IPS-18c (cell line): ENCODE data around the gene SUB1.
"Not testable (repeated sequence)": the region's sequence is repeated elsewhere in the genome, so short reads cannot be mapped to it uniquely, and the experiment has no call there.

Source experiments
- H3K4me3 ChIP-seq: 2 replicates; pipeline ENCODE4 v1.7.0; 2013; ENCODE audit warnings: low read depth, mild to moderate bottlenecking, low read length, moderate library complexity; ENCODE audit not compliant: insufficient read depth
- H3K9me3 ChIP-seq: one replicate; pipeline ENCODE4 v1.6.1; 2013; ENCODE audit warnings: mild to moderate bottlenecking, low read length, moderate library complexity; ENCODE audit not compliant: control insufficient read depth, insufficient read depth

Gene SUB1

GRCh38 chr5:32585446-32586275 lies at the start of gene SUB1:
Gene SUB1 (plus strand): TSS chr5:32585557. CDS start chr5:32588513, 2,956 bp downstream.
- peak within 1 kb of the TSS; percentile 70 for H3K4me3 ChIP-seq

DNA sequence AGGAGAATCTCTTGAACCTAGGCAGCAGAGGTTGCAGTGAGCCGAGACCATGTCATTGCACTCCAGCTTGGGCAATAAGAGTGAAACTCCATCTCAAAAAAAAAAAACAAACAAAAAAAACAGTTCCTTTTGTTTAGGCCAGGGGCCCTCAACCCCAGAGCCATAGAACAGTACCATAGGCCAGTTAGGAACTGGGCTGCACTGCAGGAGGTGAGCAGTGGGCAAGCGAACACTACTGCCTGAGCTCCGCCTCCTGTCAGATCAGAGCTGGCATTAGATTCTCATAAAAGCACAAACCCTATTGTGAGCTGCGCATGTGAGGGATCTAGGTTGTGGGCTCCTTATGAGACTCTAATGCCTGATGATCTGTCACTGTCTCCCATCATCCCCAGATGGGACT lies 49.1 kb upstream of the SUB1 start:
- no peaks in the 10 kb centered on the region for H3K9me3 ChIP-seq
- no peak overlapping the region for H3K4me3 ChIP-seq

More at GRCh38 chr5:32585446-32586275, at the start of gene SUB1:
- peaks cover 2% of the 10 kb centered on the region for H3K9me3 ChIP-seq

DNA sequence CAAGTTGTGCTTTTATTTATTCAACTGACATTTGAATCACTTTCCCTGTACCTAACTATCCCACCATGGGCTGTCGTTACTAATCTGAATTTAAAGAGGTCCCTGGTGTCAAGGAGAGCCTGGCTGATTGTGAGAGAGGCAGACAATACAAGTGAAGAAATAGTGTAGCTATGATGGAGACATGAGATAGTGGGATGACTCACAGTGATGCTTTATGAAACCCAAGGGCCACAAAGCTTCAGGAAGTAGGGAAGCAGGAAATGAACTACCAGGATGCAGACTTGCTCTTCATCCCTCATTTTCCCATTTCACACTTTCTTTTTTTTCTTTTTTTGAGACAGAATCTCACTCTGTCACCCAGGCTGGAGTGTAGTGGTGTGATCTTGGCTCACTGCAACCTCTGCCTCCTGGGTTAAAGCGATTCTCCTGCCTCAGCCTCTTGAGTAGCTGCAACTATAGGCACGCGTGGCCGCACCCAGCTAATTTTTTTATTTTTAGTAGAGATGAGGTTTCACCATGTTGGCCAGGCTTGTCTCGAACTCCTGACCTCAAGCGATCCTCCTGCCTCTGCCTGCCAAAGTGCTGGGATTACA lies 47.8 kb upstream of the SUB1 start:
- H3K4me3 ChIP-seq, H3K9me3 ChIP-seq: not testable (repeated sequence)

GRCh38 chr5:32538031-32538547 lies 47.3 kb upstream of the SUB1 start:
- no peaks in the 10 kb centered on the region for H3K9me3 ChIP-seq
- no peak overlapping the region for H3K4me3 ChIP-seq

GRCh38 chr5:32539981-32540845 lies 45.1 kb upstream of the SUB1 start:
- Histone ChIP-seq H3K9me3 (no peaks in the 10 kb centered on the region), H3K4me3 (no peak overlapping the region)

GRCh38 chr5:32541241-32541640 lies 44.1 kb upstream of the SUB1 start:
- Histone ChIP-seq H3K4me3 (no peak overlapping the region), H3K9me3 (no peaks in the 10 kb centered on the region)

DNA sequence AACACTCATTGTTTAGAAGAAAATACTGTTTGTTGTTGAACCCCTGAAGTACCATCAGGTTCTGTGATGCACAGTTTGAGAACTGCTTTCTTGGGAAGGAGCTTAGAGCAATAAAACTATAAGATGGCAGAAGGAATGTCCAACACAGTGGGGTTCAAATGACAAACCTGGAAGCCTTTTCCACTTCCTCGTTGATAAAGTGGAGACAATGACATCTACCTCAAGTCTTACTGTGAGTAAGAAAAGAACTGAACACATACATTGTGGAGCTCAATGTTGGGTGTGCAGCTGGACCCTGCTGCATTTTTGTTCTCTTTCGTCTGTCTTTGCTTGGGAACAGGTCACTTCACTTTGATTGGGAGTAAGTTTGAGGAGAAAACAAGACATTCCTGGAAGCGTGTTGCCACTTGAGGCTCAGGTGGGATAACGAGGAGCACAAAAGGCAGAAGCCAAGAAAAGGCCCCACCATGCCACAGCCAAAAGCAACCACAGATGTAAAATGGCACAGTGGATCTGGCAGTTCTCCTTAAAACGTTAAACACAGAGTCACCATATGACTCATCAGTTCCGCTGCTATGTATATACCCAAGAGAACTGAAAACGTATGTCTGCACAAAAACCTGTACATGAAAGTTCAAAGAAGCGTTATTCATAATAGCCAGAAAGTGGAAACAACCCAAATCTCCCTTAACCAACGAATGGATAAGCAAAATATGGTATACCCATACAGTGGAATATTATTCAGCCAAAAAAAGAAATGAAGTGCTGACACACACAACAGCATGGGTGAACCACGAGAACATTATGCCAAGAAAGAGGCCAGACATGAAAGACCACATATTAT lies 42.9 kb upstream of the SUB1 start:
- no peak overlapping the region for H3K4me3 ChIP-seq
- no peaks in the 10 kb centered on the region for H3K9me3 ChIP-seq

DNA sequence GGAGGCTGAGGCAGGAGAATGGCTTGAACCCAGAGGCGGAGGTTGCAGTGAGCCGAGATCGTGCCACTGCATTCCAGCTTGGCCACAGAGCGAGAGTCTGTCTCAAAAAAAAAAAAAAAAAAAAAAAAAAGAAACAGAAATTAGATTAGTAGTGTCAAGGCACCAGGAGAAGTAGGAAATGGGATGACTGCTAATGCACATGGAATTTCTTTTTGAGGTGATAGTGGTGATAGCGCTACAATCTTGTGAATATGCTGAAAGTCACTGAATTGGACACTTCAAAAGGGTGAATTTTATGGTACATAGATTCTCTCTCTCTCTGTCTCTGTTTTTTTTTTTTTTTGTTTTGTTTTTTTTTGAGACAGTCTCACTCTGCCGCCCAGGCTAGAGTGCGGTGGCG lies 42.1 kb upstream of the SUB1 start:
- H3K9me3 ChIP-seq: no peaks in the 10 kb centered on the region
- H3K4me3 ChIP-seq: no peak overlapping the region

DNA sequence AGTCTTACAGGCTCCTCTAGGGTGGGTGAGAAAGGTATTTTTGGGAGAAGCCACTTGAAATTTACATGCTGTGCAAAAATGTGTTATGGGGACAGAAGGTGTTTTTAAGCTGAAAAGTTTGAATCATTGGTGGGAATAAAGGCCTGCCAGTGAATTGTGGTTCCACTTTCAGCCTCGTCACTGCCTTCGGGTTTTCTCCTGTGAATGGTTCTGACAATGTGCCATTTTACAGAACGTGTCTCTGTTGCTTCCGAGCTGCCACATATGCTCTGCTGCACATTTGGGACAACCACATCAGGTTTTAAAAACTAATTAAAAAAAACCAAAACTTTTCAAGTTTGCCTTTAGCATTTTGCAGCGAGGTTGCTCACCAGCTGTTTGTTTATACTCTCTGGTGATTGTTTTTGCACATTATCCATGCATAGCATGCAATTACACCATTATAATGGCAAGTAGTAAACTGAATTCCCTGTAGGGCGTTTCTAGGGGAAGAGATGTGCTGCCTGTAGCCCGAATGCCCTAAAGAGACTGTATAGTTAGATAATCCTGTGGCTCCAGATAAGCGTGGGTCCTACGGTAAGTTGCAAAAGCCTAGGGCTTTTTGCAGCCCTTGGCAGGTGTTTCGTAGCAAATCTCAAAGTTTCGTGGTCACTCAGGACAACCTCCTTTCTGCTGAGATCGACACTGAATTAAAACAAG lies 40.1 kb upstream of the SUB1 start:
- H3K4me3 ChIP-seq: no peak overlapping the region
- no peaks in the 10 kb centered on the region for H3K9me3 ChIP-seq

GRCh38 chr5:32551194-32551593 lies 34.2 kb upstream of the SUB1 start:
- Histone ChIP-seq H3K9me3 (peaks cover 2% of the 10 kb centered on the region), H3K4me3 (no peak overlapping the region)

GRCh38 chr5:32551865-32552264 lies 33.5 kb upstream of the SUB1 start:
- H3K9me3 ChIP-seq: peaks cover 5% of the 10 kb centered on the region
- no peak overlapping the region for H3K4me3 ChIP-seq

GRCh38 chr5:32552491-32552890 lies 32.9 kb upstream of the SUB1 start:
- not testable (repeated sequence) for H3K4me3 ChIP-seq, H3K9me3 ChIP-seq

DNA sequence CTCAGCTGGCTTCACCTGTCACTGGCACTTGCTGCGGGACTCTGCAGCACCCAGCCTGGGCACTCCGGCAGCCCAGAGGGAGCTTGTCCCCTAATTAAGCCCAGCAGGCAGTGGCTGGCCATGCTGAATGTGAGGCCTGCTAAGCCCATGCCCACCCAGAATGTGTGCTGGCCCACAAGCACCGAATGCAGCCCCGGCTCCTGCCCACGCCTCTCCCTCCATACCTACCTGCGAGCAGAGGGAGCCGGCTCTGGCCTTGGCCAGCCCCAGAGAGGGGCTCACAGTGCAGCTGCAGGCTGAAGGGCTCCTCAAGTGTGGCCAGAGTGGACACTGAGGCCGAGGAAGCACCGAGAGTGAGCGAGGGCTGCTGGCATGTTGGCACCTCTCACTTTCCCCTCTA lies 32.4 kb upstream of the SUB1 start:
- no peak overlapping the region for H3K4me3 ChIP-seq
- H3K9me3 ChIP-seq: peaks cover 5% of the 10 kb centered on the region

- not testable (repeated sequence) for H3K4me3 ChIP-seq, H3K9me3 ChIP-seq
Measured at GRCh38 chr5:32554181-32554780, 31.1 kb upstream of the SUB1 start.

DNA sequence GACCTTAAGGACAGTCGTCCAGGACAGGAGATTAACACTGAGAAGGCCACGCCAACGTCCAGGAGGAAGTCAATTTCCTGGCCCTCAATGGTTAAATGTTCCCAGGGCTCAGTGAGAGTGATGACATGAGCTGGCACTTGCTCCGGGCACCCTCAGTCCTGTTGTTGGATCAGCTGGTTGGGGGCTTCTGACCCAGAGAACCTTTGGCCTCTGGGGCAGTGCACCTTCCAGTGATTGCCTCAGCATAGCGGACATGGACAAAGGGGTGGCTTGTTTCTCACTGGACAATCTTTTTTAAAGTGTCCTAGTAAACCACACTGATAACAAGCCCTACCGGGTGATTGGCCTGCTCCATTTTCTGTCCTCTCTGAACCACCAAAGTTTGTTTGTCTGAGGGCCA lies 28.8 kb upstream of the SUB1 start:
- not testable (repeated sequence) for H3K4me3 ChIP-seq, H3K9me3 ChIP-seq

- Histone ChIP-seq H3K9me3 (peaks cover 3% of the 10 kb centered on the region), H3K4me3 (no peak overlapping the region)
Measured at GRCh38 chr5:32559411-32559810, 25.9 kb upstream of the SUB1 start.
